Measurements from ENCODE around the gene WASL. TPM values are rescaled to one million over a fixed set of nuclear protein-coding genes. Genes with fewer than 3 reads are reported as not detected.

The WASL gene
- total RNA-seq, 1 experiment from 2014 or later, result 34.4 TPM

DNA sequence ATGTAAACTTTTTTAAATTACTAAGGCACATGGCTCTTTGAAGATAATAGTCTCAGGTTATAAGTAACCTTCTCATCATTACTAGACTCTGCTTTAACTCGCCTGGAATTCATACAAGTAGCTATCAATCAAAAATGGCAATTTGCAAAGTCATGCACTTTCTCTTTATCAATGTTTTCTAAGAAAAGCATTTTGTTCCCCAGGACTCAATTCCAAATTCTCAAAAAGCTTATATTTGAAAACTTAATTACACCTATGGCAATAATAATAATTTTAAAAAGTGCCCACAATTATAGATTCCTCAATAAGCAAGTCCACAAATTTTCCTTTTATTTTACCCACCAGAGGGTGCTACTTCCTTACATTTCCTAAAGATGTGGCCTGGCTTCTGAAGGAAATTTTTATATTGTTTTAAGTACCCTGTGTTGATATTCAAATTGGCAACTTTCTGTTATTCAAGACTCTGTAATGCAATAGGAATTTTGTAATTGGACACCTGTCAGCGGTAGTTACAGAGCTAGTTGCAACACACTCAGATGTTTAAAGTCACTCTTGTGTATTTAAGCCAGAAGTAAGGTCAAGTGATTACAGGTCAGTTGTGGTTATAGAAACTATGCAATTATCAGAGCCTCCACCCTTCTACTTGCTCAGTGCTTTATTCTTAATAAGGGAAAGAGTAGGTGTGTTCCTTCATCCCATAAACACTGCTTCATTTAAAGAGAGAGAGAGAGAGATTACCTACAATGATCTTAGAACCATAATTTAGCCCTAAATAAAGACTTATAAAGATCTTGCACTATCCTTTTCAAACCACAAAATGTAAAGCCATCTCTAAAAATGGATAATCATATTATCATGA is 49.1 kb upstream of the WASL start:
- peaks cover 11% of the 10 kb centered on the region for H3K36me3 Mint-ChIP-seq
- H3K9me3 Mint-ChIP-seq, result peaks cover 27% of the 10 kb centered on the region
- no peak for TF ChIP-seq HMGA2 (CRISPR knock-in tag; IDR thresholded peaks at IDR 0.05)
- peak; percentile 19; the same call in 1 of the 2 replicates for TF ChIP-seq CTCF (IDR thresholded peaks at IDR 0.05)
- no peak for TF ChIP-seq TEAD1 (CRISPR knock-in tag; IDR thresholded peaks at IDR 0.05)
- TF ChIP-seq FOXP4 (CRISPR knock-in tag; IDR thresholded peaks at IDR 0.05), result no peak
- no peak for TF ChIP-seq JUN (CRISPR knock-in tag; IDR thresholded peaks at IDR 0.05)
- no peak for TF ChIP-seq CREB1 (CRISPR knock-in tag; IDR thresholded peaks at IDR 0.05)
- TF ChIP-seq MLX (CRISPR knock-in tag; IDR thresholded peaks at IDR 0.05), result no peak
- TF ChIP-seq, protein P1, sequence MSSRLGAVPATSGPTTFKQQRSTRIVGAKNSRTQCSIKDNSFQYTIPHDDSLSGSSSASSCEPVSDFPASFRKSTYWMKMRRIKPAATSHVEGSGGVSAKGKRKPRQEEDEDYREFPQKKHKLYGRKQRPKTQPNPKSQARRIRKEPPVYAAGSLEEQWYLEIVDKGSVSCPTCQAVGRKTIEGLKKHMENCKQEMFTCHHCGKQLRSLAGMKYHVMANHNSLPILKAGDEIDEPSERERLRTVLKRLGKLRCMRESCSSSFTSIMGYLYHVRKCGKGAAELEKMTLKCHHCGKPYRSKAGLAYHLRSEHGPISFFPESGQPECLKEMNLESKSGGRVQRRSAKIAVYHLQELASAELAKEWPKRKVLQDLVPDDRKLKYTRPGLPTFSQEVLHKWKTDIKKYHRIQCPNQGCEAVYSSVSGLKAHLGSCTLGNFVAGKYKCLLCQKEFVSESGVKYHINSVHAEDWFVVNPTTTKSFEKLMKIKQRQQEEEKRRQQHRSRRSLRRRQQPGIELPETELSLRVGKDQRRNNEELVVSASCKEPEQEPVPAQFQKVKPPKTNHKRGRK (CRISPR knock-in tag; IDR thresholded peaks at IDR 0.05; ENCODE audit: borderline replicate concordance), result no peak
- TF ChIP-seq, protein P2, sequence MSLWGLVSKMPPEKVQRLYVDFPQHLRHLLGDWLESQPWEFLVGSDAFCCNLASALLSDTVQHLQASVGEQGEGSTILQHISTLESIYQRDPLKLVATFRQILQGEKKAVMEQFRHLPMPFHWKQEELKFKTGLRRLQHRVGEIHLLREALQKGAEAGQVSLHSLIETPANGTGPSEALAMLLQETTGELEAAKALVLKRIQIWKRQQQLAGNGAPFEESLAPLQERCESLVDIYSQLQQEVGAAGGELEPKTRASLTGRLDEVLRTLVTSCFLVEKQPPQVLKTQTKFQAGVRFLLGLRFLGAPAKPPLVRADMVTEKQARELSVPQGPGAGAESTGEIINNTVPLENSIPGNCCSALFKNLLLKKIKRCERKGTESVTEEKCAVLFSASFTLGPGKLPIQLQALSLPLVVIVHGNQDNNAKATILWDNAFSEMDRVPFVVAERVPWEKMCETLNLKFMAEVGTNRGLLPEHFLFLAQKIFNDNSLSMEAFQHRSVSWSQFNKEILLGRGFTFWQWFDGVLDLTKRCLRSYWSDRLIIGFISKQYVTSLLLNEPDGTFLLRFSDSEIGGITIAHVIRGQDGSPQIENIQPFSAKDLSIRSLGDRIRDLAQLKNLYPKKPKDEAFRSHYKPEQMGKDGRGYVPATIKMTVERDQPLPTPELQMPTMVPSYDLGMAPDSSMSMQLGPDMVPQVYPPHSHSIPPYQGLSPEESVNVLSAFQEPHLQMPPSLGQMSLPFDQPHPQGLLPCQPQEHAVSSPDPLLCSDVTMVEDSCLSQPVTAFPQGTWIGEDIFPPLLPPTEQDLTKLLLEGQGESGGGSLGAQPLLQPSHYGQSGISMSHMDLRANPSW (CRISPR knock-in tag; conservative IDR thresholded peaks at IDR 0.05; ENCODE audit: low read depth), result no peak
- TF ChIP-seq IRF2 (CRISPR knock-in tag; IDR thresholded peaks at IDR 0.05; ENCODE audit: borderline replicate concordance, low read depth), result no peak
- no peak for TF ChIP-seq KAT7 (CRISPR knock-in tag; IDR thresholded peaks at IDR 0.05; ENCODE audit: borderline replicate concordance)
- TF ChIP-seq GABPB1 (CRISPR knock-in tag; IDR thresholded peaks at IDR 0.05), result peak; percentile 67; the same call in 1 of the 2 replicates
- ChIA-PET POLR2A (interaction anchor here (1.0 kb wide), 1 partner anchor 49 kb away, joined by 4 read pairs; the partner anchor contains the start of gene WASL), CTCF (interaction anchor here (0.6 to 4.7 kb wide), 15 partner anchors 9 to 357 kb away, joined by 3 to 41 read pairs (median 4); partner anchors contain the start of gene WASL)
- H3K27me3 Mint-ChIP-seq (ENCODE audit: low read depth), result no peaks in the 10 kb centered on the region
- H3K27ac Mint-ChIP-seq, result peak overlapping the region; percentile 75; the same call in 1 of the 2 replicates
- peaks cover 19% of the 10 kb centered on the region for H3K4me1 Mint-ChIP-seq
- ATAC-seq, result peak; percentile 88
- no peak overlapping the region for H3K4me3 Mint-ChIP-seq
- no peak for DNase-seq (ENCODE audit: low spot score)

DNA sequence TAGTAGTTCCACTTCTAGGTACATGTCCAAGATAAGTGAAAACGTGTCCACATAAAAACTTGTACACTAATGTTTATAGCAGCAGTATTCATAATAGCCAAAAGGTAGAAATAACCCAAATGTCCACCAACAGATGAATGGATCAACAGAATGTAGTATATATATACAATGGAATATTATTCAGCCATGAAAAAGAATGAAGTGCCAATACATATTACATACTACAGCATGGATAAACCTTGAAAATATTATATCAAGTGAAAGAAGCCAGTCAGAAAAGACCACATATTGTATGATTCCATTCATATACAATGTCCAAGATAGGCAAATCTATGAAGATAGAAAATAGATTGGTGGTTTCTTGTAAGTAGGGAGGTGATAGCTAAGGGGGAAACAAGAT is 47.8 kb upstream of the WASL start:
- Mint-ChIP-seq H3K27ac (no peak overlapping the region), H3K27me3 (ENCODE audit: low read depth) (no peaks in the 10 kb centered on the region), H3K4me3 (no peak overlapping the region), H3K9me3 (peaks cover 30% of the 10 kb centered on the region), H3K36me3 (peaks cover 11% of the 10 kb centered on the region), H3K4me1 (peaks cover 19% of the 10 kb centered on the region)
- no peak for DNase-seq (ENCODE audit: low spot score)
- no peak for ATAC-seq
- ChIA-PET CTCF (interaction anchor here (1.3 to 4.7 kb wide), 3 partner anchors 68 to 172 kb away, joined by 3 to 41 read pairs (median 36); no protein-coding TSS in a partner anchor), POLR2A (no interaction called here)
- TF ChIP-seq ZNF671 (CRISPR knock-in tag; IDR thresholded peaks at IDR 0.05) (no peak), TCF7 (CRISPR knock-in tag; IDR thresholded peaks at IDR 0.05; ENCODE audit: low read depth) (no peak), ZNF423 (CRISPR knock-in tag; IDR thresholded peaks at IDR 0.05) (no peak), ATF3 (CRISPR knock-in tag; conservative IDR thresholded peaks at IDR 0.05) (no peak), ZSCAN18 (CRISPR knock-in tag; IDR thresholded peaks at IDR 0.05) (no peak), E2F4 (CRISPR knock-in tag; IDR thresholded peaks at IDR 0.05; ENCODE audit: borderline replicate concordance, low read depth) (no peak), ZNF317 (CRISPR knock-in tag; IDR thresholded peaks at IDR 0.05; ENCODE audit: borderline replicate concordance, low read depth) (no peak), NR2C2 (CRISPR knock-in tag; IDR thresholded peaks at IDR 0.05) (no peak), MXD4 (CRISPR knock-in tag; IDR thresholded peaks at IDR 0.05; ENCODE audit: borderline replicate concordance) (no peak), GRHL2 (CRISPR knock-in tag; IDR thresholded peaks at IDR 0.05; ENCODE audit: insufficient replicate concordance, severe bottlenecking) (no peak)
